Smooth muscle cell (in vitro differentiated cells): ENCODE data around the gene EPC2. TPM values are rescaled to one million over a fixed set of nuclear protein-coding genes. Genes with fewer than 3 reads are reported as not detected.

ENCODE experiments used
- DNase-seq: peaks from one replicate; lab custom pipeline; 2025; ENCODE audit not compliant: unreplicated experiment; lab: John Stamatoyannopoulos, UW
- H2AFZ ChIP-seq: fragments of 200-600 bp; sonication (generic); 2 replicates; pipeline ENCODE4 v1.6.0; 2016; ENCODE audit warnings: antibody characterized with exemption, low read depth, mild to moderate bottlenecking
- H3F3A ChIP-seq: fragments of 200-600 bp; sonication (generic); 2 replicates; pipeline ENCODE4 v1.6.0; 2017; ENCODE audit warnings: antibody characterized with exemption, low read depth
- H3K27ac ChIP-seq: fragments of 200-600 bp; sonication (generic); 2 replicates; pipeline ENCODE4 v1.5.1; 2016; ENCODE audit warnings: low read depth, mild to moderate bottlenecking
- H3K27me3 ChIP-seq: fragments of 200-600 bp; sonication (generic); 2 replicates; pipeline ENCODE4 v1.6.1; 2016; ENCODE audit warnings: low read depth, mild to moderate bottlenecking
- H3K36me3 ChIP-seq: fragments of 200-600 bp; sonication (generic); 2 replicates; pipeline ENCODE4 v1.5.1; 2016; ENCODE audit warnings: low read depth
- H3K4me1 ChIP-seq: fragments of 200-600 bp; sonication (generic); 2 replicates; pipeline ENCODE4 v1.5.1; 2016; ENCODE audit warnings: low read depth
- H3K4me2 ChIP-seq: fragments of 200-600 bp; sonication (generic); 2 replicates; pipeline ENCODE4 v1.6.0; 2016; ENCODE audit warnings: mild to moderate bottlenecking
- H3K4me3 ChIP-seq: fragments of 200-600 bp; sonication (generic); 2 replicates; pipeline ENCODE4 v1.5.1; 2016; ENCODE audit warnings: mild to moderate bottlenecking
- H3K79me2 ChIP-seq: fragments of 200-600 bp; sonication (generic); 2 replicates; pipeline ENCODE4 v1.6.0; 2016; ENCODE audit warnings: low read depth, mild to moderate bottlenecking
- H3K9ac ChIP-seq: fragments of 200-600 bp; sonication (generic); 2 replicates; pipeline ENCODE4 v1.6.0; 2016; ENCODE audit warnings: low read depth
- H3K9me3 ChIP-seq: fragments of 200-600 bp; sonication (generic); replicated peaks from 2 replicates; pipeline ENCODE4 v1.5.1; 2016; ENCODE audit warnings: low read depth
- H4K20me1 ChIP-seq: fragments of 200-600 bp; sonication (generic); 2 replicates; pipeline ENCODE4 v1.6.0; 2016; ENCODE audit warnings: low read depth
- WGBS: methylation state at CpG from one replicate; pipeline ENCODE4 v1.1.7; 2016; ENCODE audit warnings: low lambda C conversion rate; 5-methylcytosine and 5-hydroxymethylcytosine counted together
- polyA plus RNA-seq: library from polyadenylated mRNA; unstranded; fragments of >200 nt; fragmentation: Nextera tagmentation; extraction: Ambion mirVana; gene quantifications from 2 replicates; pipeline ENCODE4 v1.2.1, GENCODE V29; 2016
- total RNA-seq: library from RNA; depleted of rRNA; stranded (reverse); fragments of >200 nt; gene quantifications from 2 replicates; pipeline ENCODE4 v1.2.3, GENCODE V29; 2014
- TF ChIP-seq, protein P1 (sequence below): fragments of 200-600 bp; sonication (generic); IDR thresholded peaks from 2 replicates; pipeline ENCODE4 v1.5.1; 2017; ENCODE audit warnings: borderline replicate concordance, mild to moderate bottlenecking, antibody characterized with exemption; ENCODE audit not compliant: insufficient read depth, poor library complexity, severe bottlenecking

The EPC2 gene
- total and polyA plus RNA-seq, 2 experiments from 2014 or later: 2.7 to 26.7 TPM

DNA sequence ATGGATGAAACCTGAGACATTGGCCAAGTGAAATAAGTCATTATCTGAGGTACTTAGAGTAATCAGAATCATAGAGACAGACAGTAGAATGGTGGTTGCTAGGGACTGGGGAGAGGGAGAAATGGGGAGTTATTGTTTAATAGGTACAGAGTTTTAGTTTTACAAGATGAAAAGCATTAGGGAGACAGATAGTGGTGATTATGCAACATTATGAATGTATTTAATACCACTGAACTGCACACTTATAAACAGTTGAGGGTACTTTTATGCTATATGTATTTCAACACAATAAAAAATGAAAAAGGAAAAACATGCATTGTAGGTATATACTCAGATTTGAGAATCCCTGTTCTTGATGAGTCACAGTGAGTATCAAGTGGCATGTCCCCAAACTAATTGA, 59.7 kb downstream of the EPC2 start:
- H3F3A ChIP-seq: no peaks in the 10 kb centered on the region
- no peak overlapping the region for H2AFZ ChIP-seq
- H3K4me1 ChIP-seq: no peaks in the 10 kb centered on the region
- no peak overlapping the region for H3K9ac ChIP-seq
- peaks cover 51% of the 10 kb centered on the region for H3K79me2 ChIP-seq
- TF ChIP-seq, protein P1, sequence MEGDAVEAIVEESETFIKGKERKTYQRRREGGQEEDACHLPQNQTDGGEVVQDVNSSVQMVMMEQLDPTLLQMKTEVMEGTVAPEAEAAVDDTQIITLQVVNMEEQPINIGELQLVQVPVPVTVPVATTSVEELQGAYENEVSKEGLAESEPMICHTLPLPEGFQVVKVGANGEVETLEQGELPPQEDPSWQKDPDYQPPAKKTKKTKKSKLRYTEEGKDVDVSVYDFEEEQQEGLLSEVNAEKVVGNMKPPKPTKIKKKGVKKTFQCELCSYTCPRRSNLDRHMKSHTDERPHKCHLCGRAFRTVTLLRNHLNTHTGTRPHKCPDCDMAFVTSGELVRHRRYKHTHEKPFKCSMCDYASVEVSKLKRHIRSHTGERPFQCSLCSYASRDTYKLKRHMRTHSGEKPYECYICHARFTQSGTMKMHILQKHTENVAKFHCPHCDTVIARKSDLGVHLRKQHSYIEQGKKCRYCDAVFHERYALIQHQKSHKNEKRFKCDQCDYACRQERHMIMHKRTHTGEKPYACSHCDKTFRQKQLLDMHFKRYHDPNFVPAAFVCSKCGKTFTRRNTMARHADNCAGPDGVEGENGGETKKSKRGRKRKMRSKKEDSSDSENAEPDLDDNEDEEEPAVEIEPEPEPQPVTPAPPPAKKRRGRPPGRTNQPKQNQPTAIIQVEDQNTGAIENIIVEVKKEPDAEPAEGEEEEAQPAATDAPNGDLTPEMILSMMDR: no peak
- H3K9me3 ChIP-seq: peaks cover 16% of the 10 kb centered on the region
- peaks cover 9% of the 10 kb centered on the region for H3K36me3 ChIP-seq
- no peaks in the 10 kb centered on the region for H3K27me3 ChIP-seq
- DNase-seq: no peak
- no peak overlapping the region for H3K27ac ChIP-seq
- H3K4me2 ChIP-seq: no peak overlapping the region
- no peak overlapping the region for H3K4me3 ChIP-seq
- no peaks in the 10 kb centered on the region for H4K20me1 ChIP-seq

DNA sequence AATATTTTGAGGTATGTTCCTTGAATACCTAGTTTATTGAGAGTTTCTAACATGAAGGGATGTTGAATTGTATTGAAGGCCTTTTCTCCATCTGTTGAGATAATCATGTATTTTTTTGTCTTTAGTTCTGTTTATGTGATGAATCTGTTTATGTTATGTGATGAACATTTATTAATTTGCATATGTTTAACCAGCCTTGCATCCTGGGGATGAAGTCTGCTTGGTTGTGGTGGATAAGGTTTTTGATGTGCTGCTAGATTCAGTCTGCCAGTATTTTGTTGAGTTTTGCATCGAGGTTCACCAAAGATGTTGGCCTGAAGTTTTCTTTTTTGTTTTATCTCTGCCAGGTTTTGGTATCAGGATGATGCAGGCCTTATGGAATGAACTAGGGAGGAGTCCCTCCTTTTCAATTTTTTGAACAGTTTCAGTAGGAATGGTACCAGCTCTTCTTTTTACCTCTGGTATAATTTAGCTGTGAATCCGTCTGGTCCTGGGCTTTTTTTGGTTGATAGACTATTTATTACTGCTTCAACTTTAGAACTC, 71.9 kb downstream of the EPC2 start:
- TF ChIP-seq, protein P1: no peak
- no peak overlapping the region for H2AFZ ChIP-seq
- peaks cover 93% of the 10 kb centered on the region for H3K79me2 ChIP-seq
- WGBS: 94% methylated on average over 2 of the region's 2 CpGs
- H3K27ac ChIP-seq: no peak overlapping the region
- peaks cover 3% of the 10 kb centered on the region for H3K4me1 ChIP-seq
- H3K9me3 ChIP-seq: no peaks in the 10 kb centered on the region
- H3F3A ChIP-seq: no peaks in the 10 kb centered on the region
- H3K9ac ChIP-seq: no peak overlapping the region
- DNase-seq: no peak
- H3K36me3 ChIP-seq: no peaks in the 10 kb centered on the region
- no peak overlapping the region for H3K4me3 ChIP-seq
- no peaks in the 10 kb centered on the region for H3K27me3 ChIP-seq
- peaks cover 75% of the 10 kb centered on the region for H4K20me1 ChIP-seq
- no peak overlapping the region for H3K4me2 ChIP-seq

DNA sequence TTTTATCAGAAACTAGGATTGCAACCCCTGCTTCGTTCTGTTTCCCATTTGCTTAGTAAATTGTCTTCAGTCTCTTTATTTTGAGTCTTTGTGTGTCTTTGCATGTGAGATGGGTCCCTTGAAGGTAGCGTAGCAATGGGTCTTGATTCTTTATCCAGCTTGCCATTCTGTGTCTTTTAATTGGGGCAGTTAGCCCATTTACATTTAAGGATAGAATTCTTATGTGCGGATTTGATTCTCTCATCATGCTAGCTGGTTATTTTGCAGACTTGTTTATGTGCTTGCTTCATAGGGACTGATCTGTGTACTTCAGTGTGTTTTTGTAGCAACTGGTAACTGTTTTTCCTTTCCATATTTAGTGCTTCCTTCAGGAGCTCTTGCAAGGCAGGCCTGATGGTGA, 73.5 kb downstream of the EPC2 start:
- TF ChIP-seq, protein P1: no peak
- Histone ChIP-seq H3K27ac (no peak overlapping the region), H3F3A (no peaks in the 10 kb centered on the region), H3K9me3 (no peaks in the 10 kb centered on the region), H3K36me3 (no peaks in the 10 kb centered on the region), H3K4me2 (no peak overlapping the region), H4K20me1 (peaks cover 81% of the 10 kb centered on the region), H3K27me3 (no peaks in the 10 kb centered on the region), H3K4me3 (no peak overlapping the region), H3K9ac (no peak overlapping the region), H3K4me1 (peaks cover 8% of the 10 kb centered on the region), H2AFZ (no peak overlapping the region), H3K79me2 (peaks cover 90% of the 10 kb centered on the region)
- 89% methylated on average over 3 of the region's 3 CpGs for WGBS
- DNase-seq: no peak

DNA sequence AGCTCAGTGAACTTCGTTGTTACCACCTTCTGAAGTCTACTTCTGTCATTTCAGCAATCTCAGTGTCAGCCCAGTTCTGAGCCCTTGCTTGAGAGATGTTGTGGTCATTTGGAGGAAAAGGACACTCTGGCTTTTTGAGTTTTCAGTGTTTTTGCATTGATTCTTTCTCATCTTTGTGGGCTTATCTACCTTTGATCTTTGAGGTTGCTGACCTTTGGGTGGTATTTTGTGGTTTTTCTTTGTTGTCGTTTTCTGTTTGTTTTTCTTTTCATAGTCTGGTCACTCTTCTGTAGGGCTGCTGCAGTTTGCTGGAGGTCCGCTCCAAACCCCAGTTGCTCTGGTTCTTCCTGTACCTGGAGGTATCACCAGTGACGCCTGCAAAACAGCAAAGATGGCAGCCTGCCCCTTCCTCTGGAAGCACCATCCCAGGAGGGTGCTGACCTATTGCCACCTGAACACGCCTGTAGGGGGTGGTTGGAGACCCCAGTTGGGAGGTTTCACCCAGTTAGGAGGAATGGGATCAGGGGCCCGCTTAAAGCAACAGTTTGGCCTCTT, 74.7 kb downstream of the EPC2 start:
- no peaks in the 10 kb centered on the region for H3K27me3 ChIP-seq
- no peak overlapping the region for H3K9ac ChIP-seq
- no peak overlapping the region for H3K4me2 ChIP-seq
- no peak overlapping the region for H3K27ac ChIP-seq
- peaks cover 91% of the 10 kb centered on the region for H3K79me2 ChIP-seq
- H3K36me3 ChIP-seq: no peaks in the 10 kb centered on the region
- DNase-seq: no peak
- H2AFZ ChIP-seq: no peak overlapping the region
- H3K4me1 ChIP-seq: peaks cover 8% of the 10 kb centered on the region
- H4K20me1 ChIP-seq: peaks cover 89% of the 10 kb centered on the region
- no peaks in the 10 kb centered on the region for H3K9me3 ChIP-seq
- H3K4me3 ChIP-seq: no peak overlapping the region
- WGBS: 87% methylated on average over 6 of the region's 6 CpGs
- H3F3A ChIP-seq: no peaks in the 10 kb centered on the region
- TF ChIP-seq, protein P1: no peak
